Activated CD4-positive, alpha-beta T cell treated with anti-CD3 and anti-CD28 coated beads for 1 hour (primary cell): ENCODE data around the gene CRMP1.

Source experiments
- DNase-seq: peaks from one replicate; pipeline ENCODE4 v3.0.0-alpha.2; 2020

Gene CRMP1

GRCh38 chr4:5893004-5893580 lies at the start of gene CRMP1:
Gene CRMP1, minus strand, starts transcription at chr4:5893086. Its CDS starts 117 bp downstream, at chr4:5892969.
- no peak for DNase-seq

GRCh38 chr4:5941601-5942000 lies 48.7 kb upstream of the CRMP1 start:
- no peak for DNase-seq

- no peak for DNase-seq
Measured at GRCh38 chr4:5940470-5941203, 47.8 kb upstream of the CRMP1 start.

GRCh38 chr4:5933996-5934831 lies 41.3 kb upstream of the CRMP1 start:
- DNase-seq, result no peak

GRCh38 chr4:5933116-5933515 lies 40.2 kb upstream of the CRMP1 start:
- no peak for DNase-seq

- no peak for DNase-seq
Measured at GRCh38 chr4:5932035-5932568, 39.2 kb upstream of the CRMP1 start.

- no peak for DNase-seq
Measured at GRCh38 chr4:5931526-5931925, 38.6 kb upstream of the CRMP1 start.

- no peak for DNase-seq
Measured at GRCh38 chr4:5930876-5931275, 38.0 kb upstream of the CRMP1 start.

GRCh38 chr4:5930456-5930855 lies 37.6 kb upstream of the CRMP1 start:
- no peak for DNase-seq

GRCh38 chr4:5928844-5929420 lies 36.0 kb upstream of the CRMP1 start:
- DNase-seq, result no peak

GRCh38 chr4:5928274-5928673 lies 35.4 kb upstream of the CRMP1 start:
- no peak for DNase-seq

- DNase-seq, result no peak
Measured at GRCh38 chr4:5927747-5928146, 34.9 kb upstream of the CRMP1 start.

GRCh38 chr4:5927116-5927515 lies 34.2 kb upstream of the CRMP1 start:
- DNase-seq, result no peak

- DNase-seq, result no peak
Measured at GRCh38 chr4:5926598-5926997, 33.7 kb upstream of the CRMP1 start.

GRCh38 chr4:5925419-5926200 lies 32.7 kb upstream of the CRMP1 start:
- DNase-seq, result no peak

- no peak for DNase-seq
Measured at GRCh38 chr4:5924461-5925125, 31.7 kb upstream of the CRMP1 start.

GRCh38 chr4:5923376-5923775 lies 30.5 kb upstream of the CRMP1 start:
- no peak for DNase-seq

GRCh38 chr4:5922556-5922955 lies 29.7 kb upstream of the CRMP1 start:
- DNase-seq, result no peak

GRCh38 chr4:5921981-5922380 lies 29.1 kb upstream of the CRMP1 start:
- no peak for DNase-seq

- no peak for DNase-seq
Measured at GRCh38 chr4:5921101-5921980, 28.5 kb upstream of the CRMP1 start.

GRCh38 chr4:5919571-5919970 lies 26.7 kb upstream of the CRMP1 start:
- no peak for DNase-seq
